HEK293 (cell line): Measurements from ENCODE around the gene TST.

Experiments
- CTCF ChIA-PET: fragments of 350-600 bp; formaldehyde crosslinking; extraction: SDS; loops from one replicate; lab custom pipeline; 2021; ENCODE audit warnings: antibody characterized with exemption; lab: Yijun Ruan, JAX
- POLR2A ChIA-PET: fragments of 300-600 bp; formaldehyde crosslinking; extraction: SDS; loops from one replicate; lab custom pipeline; 2020; ENCODE audit warnings: antibody characterized with exemption, inconsistent platforms; lab: Yijun Ruan, JAX
- H3K27ac ChIP-seq: fragments of 200-500 bp; sonication (Bioruptor generic); 2 replicates; pipeline ENCODE4 v1.5.1; 2014; ENCODE audit warnings: low read depth, low read length, control low read depth, inconsistent platforms; ENCODE audit errors: extremely low read depth
- H3K36me3 ChIP-seq, 2 experiments: fragments of 200-500 bp in 1 of 2; sonication (Bioruptor generic) in 1 of 2; 1 replicate in 1 of 2; 2 replicates in 1 of 2; pipeline ENCODE4 v1.5.1; 2014 to 2017; ENCODE audit warnings: inconsistent platforms in 2 of 2, low read length in 2 of 2; ENCODE audit not compliant: control insufficient read depth in 2 of 2, insufficient read depth in 1 of 2
- H3K4me1 ChIP-seq: fragments of 200-500 bp; sonication (Bioruptor generic); 2 replicates; pipeline ENCODE4 v1.5.1; 2014; ENCODE audit warnings: mild to moderate bottlenecking, low read length, inconsistent platforms; ENCODE audit not compliant: control insufficient read depth, insufficient read depth
- H3K4me3 ChIP-seq: 2 replicates; pipeline ENCODE4 v1.5.1; 2011; ENCODE audit warnings: low read depth, mild to moderate bottlenecking, control low read depth, low read length, moderate library complexity
- H3K9me3 ChIP-seq: fragments of 200-500 bp; sonication (Bioruptor generic); 2 replicates; pipeline ENCODE4 v1.5.1; 2014; ENCODE audit warnings: low read depth, low read length, inconsistent platforms; ENCODE audit not compliant: control insufficient read depth, insufficient read depth
- EGR2 ChIP-seq: fragments of 450-650 bp; formaldehyde crosslinking; IDR thresholded peaks from 2 replicates; pipeline ENCODE4 v1.5.1; 2016; ENCODE audit warnings: low read depth, missing biosample characterization, missing genetic modification characterization
- GLIS2 ChIP-seq: fragments of 450-650 bp; formaldehyde crosslinking; IDR thresholded peaks from 2 replicates; pipeline ENCODE4 v1.5.1; 2016; ENCODE audit warnings: missing biosample characterization, missing genetic modification characterization
- HOXA7 ChIP-seq: sonication (generic); formaldehyde crosslinking; IDR thresholded peaks from 2 replicates; pipeline ENCODE4 v1.8.1; 2022; ENCODE audit warnings: missing genetic modification reagents, borderline replicate concordance
- MYNN ChIP-seq: fragments of 450-650 bp; formaldehyde crosslinking; IDR thresholded peaks from 2 replicates; pipeline ENCODE4 v1.5.1; 2016; ENCODE audit warnings: missing biosample characterization, missing genetic modification characterization, borderline replicate concordance
- PRDM4 ChIP-seq: fragments of 450-650 bp; formaldehyde crosslinking; IDR thresholded peaks from 2 replicates; pipeline ENCODE4 v1.5.1; 2017; ENCODE audit warnings: missing biosample characterization, missing genetic modification characterization
- ZBTB8A ChIP-seq: fragments of 450-650 bp; formaldehyde crosslinking; IDR thresholded peaks from 2 replicates; pipeline ENCODE4 v1.5.1; 2016; ENCODE audit warnings: missing biosample characterization, missing genetic modification characterization
- ZFHX2 ChIP-seq: fragments of 450-650 bp; formaldehyde crosslinking; conservative IDR thresholded peaks from 2 replicates; pipeline ENCODE4 v1.5.1; 2016; ENCODE audit warnings: missing biosample characterization, missing genetic modification characterization
- ZNF132 ChIP-seq: fragments of 450-650 bp; formaldehyde crosslinking; IDR thresholded peaks from 2 replicates; pipeline ENCODE4 v1.5.1; 2017; ENCODE audit warnings: missing biosample characterization, missing genetic modification characterization, borderline replicate concordance
- ZNF138 ChIP-seq: fragments of 450-650 bp; formaldehyde crosslinking; IDR thresholded peaks from 2 replicates; pipeline ENCODE4 v1.5.1; 2016; ENCODE audit warnings: missing biosample characterization, missing genetic modification characterization, borderline replicate concordance
- ZNF221 ChIP-seq: fragments of 450-650 bp; formaldehyde crosslinking; IDR thresholded peaks from 2 replicates; pipeline ENCODE4 v1.5.1; 2017; ENCODE audit warnings: missing biosample characterization, missing genetic modification characterization, borderline replicate concordance
- ZNF26 ChIP-seq: fragments of 450-650 bp; formaldehyde crosslinking; IDR thresholded peaks from 2 replicates; pipeline ENCODE4 v1.5.1; 2016; ENCODE audit warnings: missing biosample characterization, missing genetic modification characterization
- ZNF335 ChIP-seq: fragments of 450-650 bp; formaldehyde crosslinking; conservative IDR thresholded peaks from 2 replicates; pipeline ENCODE4 v1.5.1; 2016; ENCODE audit warnings: missing biosample characterization, missing genetic modification characterization
- ZNF404 ChIP-seq: fragments of 450-650 bp; formaldehyde crosslinking; IDR thresholded peaks from 2 replicates; pipeline ENCODE4 v1.5.1; 2017; ENCODE audit warnings: missing biosample characterization, missing genetic modification characterization
- ZNF488 ChIP-seq: fragments of 450-650 bp; formaldehyde crosslinking; IDR thresholded peaks from 2 replicates; pipeline ENCODE4 v1.5.1; 2016; ENCODE audit warnings: missing biosample characterization, missing genetic modification characterization
- ZNF530 ChIP-seq: fragments of 450-650 bp; formaldehyde crosslinking; IDR thresholded peaks from 2 replicates; pipeline ENCODE4 v1.5.1; 2016; ENCODE audit warnings: low read depth, missing biosample characterization, missing genetic modification characterization
- ZNF555 ChIP-seq: fragments of 450-650 bp; formaldehyde crosslinking; conservative IDR thresholded peaks from 2 replicates; pipeline ENCODE4 v1.5.1; 2017; ENCODE audit warnings: missing biosample characterization, mild to moderate bottlenecking, missing genetic modification characterization, inconsistent platforms
- ZNF558 ChIP-seq: fragments of 450-650 bp; formaldehyde crosslinking; IDR thresholded peaks from 2 replicates; pipeline ENCODE4 v1.5.1; 2016; ENCODE audit warnings: missing biosample characterization, missing genetic modification characterization
- ZNF610 ChIP-seq: fragments of 450-650 bp; formaldehyde crosslinking; IDR thresholded peaks from 2 replicates; pipeline ENCODE4 v1.5.1; 2016; ENCODE audit warnings: missing biosample characterization, missing genetic modification characterization, borderline replicate concordance
- ZNF621 ChIP-seq: fragments of 450-650 bp; formaldehyde crosslinking; IDR thresholded peaks from 2 replicates; pipeline ENCODE4 v1.5.1; 2017; ENCODE audit warnings: missing biosample characterization, missing genetic modification characterization
- ZNF707 ChIP-seq: fragments of 450-650 bp; formaldehyde crosslinking; IDR thresholded peaks from 2 replicates; pipeline ENCODE4 v1.5.1; 2016; ENCODE audit warnings: missing biosample characterization, missing genetic modification characterization
- ZNF776 ChIP-seq: fragments of 450-650 bp; formaldehyde crosslinking; IDR thresholded peaks from 2 replicates; pipeline ENCODE4 v1.5.0; 2017; ENCODE audit warnings: missing biosample characterization, missing genetic modification characterization, borderline replicate concordance

Gene TST

GRCh38 chr22:37054056-37054395 lies 34.8 kb upstream of the TST start (continued):
- TF ChIP-seq ZNF776 (tag by site-specific recombination) (no peak), ZNF488 (tag by site-specific recombination) (no peak), GLIS2 (tag by site-specific recombination) (no peak), ZNF530 (tag by site-specific recombination) (no peak), ZNF707 (tag by site-specific recombination) (no peak)

GRCh38 chr22:37053310-37054055 lies 34.2 kb upstream of the TST start:
- H3K9me3 ChIP-seq = no peaks in the 10 kb centered on the region
- ChIA-PET CTCF (interaction anchor here (0.8 kb wide), 1 partner anchor 31 kb away, joined by 3 read pairs; no protein-coding TSS in a partner anchor), POLR2A (no interaction called here)
- no peak overlapping the region for H3K4me3 ChIP-seq
- H3K36me3 ChIP-seq = peaks cover 0 to 57% of the 10 kb centered on the region in 2 experiments; a peak in 1 of 3 replicates
- TF ChIP-seq EGR2 (tag by site-specific recombination) (peak; percentile 81), PRDM4 (no peak), ZFHX2 (tag by site-specific recombination) (peak; percentile 65)
- peaks cover 5% of the 10 kb centered on the region; the same call in 1 of the 2 replicates for H3K4me1 ChIP-seq
- no peak overlapping the region for H3K27ac ChIP-seq

GRCh38 chr22:37052386-37053309 lies 33.4 kb upstream of the TST start:
- POLR2A ChIA-PET = interaction anchor here (0.5 to 1.7 kb wide), 8 partner anchors 9 to 394 kb away, joined by 3 to 7 read pairs (median 4); partner anchors contain the start of gene TST
- peak overlapping the region; percentile 73 for H3K4me3 ChIP-seq
- CTCF ChIA-PET = interaction anchor here (1.5 kb wide), 1 partner anchor 147 kb away, joined by 6 read pairs; no protein-coding TSS in a partner anchor
- H3K27ac ChIP-seq = no peak overlapping the region
- H3K9me3 ChIP-seq = no peaks in the 10 kb centered on the region
- H3K36me3 ChIP-seq = peaks cover 0 to 49% of the 10 kb centered on the region in 2 experiments; a peak in 1 of 3 replicates
- peaks cover 5% of the 10 kb centered on the region; the same call in 1 of the 2 replicates for H3K4me1 ChIP-seq
- TF ChIP-seq ZNF26 = no peak
- no peak for TF ChIP-seq ZNF404 (tag by site-specific recombination)
- TF ChIP-seq ZBTB8A (tag by site-specific recombination) = no peak
- TF ChIP-seq HOXA7 (CRISPR knock-in tag) = no peak
- TF ChIP-seq ZNF335 (tag by site-specific recombination) = no peak; the same call in 1 of the 2 replicates
- no peak for TF ChIP-seq MYNN (tag by site-specific recombination)
- TF ChIP-seq EGR2 (tag by site-specific recombination) = no peak
- TF ChIP-seq ZNF132 (tag by site-specific recombination) = no peak
- no peak for TF ChIP-seq ZNF776 (tag by site-specific recombination)
- no peak for TF ChIP-seq ZNF221 (tag by site-specific recombination)
- no peak for TF ChIP-seq ZNF558 (tag by site-specific recombination)
- no peak for TF ChIP-seq ZFHX2 (tag by site-specific recombination)
- TF ChIP-seq PRDM4 = no peak
- no peak for TF ChIP-seq ZNF138
- no peak for TF ChIP-seq ZNF621 (tag by site-specific recombination)
- no peak for TF ChIP-seq ZNF555 (tag by site-specific recombination)
- no peak for TF ChIP-seq ZNF610 (tag by site-specific recombination)
- TF ChIP-seq, all 188 proteins: peak for 0
